Measurements from ENCODE around the gene SF3A1.
A peak's percentile ranks its signal among the peaks of the same experiment; 100 is the strongest.
"Not testable (repeated sequence)": the region's sequence is repeated elsewhere in the genome, so short reads cannot be mapped to it uniquely, and the experiment has no call there.

SF3A1 gene

DNA sequence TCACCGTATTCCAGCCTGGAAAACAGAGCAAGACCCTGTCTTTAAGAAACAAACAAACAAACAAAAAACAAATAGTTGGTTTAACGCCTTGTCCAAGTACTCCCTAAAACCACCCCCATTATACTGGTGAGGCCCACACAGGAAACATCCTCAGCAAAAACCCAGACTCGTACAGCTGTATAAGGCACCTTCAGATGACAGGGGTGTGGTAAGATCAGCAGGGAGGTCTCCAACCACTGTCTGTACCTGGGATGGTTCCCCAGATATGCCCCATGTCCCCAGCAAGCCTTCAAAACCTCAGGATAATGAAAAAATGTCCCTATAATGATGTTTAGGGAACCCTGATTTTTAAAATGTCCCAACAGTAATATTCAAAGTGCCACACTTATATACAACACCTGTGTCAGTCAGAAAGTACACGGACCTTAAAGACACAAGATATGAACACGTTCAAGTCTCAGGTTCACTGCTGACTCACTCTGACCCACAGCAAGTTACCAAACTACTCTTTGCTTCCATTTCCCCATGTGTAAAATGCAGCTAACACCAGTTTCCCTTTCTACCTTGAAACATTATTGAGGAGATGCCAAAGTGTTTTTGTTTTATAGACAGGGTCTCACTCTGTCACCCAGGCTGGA, 9.3 kb downstream of the SF3A1 start:
- DNase-seq (ENCODE audit: low spot score): no peak

DNA sequence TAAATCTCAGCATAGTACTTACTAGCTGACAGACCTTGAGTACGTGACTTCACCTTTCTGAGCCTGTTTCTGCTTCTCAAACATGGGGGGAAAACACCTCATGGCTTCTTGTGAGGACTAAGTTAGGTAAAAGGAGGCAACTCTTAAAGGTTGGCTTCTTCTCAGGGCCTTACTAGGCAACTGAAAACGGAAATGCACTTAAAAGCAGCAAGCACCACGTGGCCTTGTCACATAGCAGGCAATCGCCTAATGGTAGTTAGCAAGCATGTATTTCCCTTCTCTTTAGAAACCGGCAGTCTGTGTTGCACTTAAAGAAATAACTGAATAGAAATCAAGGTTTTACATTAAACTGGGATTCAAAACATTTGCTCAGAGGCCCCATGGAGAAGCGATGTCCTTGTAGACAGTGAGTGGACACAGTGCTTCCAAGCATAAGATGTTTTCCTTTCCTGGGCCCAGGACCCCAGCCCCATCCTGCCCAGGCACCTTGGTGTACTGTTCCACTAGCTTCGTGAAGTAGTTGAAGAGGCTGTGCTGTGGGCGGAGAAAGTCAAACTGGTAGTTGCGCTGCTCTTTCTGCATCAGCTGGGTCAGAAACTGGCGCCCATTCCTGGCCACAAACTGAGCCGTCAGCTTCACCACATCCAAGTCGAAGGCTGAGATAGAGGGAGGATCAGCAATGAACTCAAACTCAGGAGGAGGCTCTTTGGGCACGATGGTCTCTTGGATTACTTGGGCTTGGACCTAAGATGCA, 12.1 kb downstream of the SF3A1 start:
- peak; percentile 16 for DNase-seq (ENCODE audit: low spot score)

DNA sequence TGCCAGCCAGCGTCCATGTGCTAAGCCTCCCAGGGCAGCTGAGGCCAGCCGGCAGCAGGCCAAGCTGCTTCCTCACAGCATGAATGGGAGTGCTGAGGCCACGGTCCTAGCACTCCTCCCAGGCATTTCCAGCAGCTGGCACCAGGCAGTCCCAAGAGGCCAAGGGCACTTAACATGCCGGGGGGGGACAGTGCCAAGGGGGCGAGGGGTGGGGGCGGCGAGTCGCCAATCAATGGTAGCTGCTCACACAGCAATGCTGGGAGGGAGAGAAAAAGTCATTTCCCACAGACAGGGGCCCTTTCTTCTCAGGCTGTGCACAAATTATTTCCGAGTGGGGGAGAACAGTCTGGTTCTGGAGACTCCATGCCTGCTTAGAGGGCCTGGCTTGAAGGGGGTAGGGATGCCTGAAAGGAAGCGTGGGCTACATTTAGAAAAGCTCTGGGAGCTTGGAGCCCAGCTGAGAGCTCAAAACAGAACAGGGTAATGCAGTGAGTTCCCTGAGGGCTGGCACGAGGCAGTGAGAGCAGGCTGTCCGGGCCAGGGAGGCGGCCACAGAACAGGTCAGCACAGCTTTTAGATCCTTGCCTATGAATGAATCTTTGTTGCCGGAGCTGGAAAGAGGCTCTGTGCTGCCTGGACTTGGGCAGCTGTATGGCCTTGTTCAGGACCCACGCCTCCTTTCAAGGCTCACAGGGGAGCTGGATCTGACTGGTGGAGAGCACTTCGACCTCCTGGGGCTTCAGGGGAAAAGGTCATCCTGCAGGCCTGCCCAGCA, 15.6 kb downstream of the SF3A1 start:
- no peak for DNase-seq (ENCODE audit: low spot score)

DNA sequence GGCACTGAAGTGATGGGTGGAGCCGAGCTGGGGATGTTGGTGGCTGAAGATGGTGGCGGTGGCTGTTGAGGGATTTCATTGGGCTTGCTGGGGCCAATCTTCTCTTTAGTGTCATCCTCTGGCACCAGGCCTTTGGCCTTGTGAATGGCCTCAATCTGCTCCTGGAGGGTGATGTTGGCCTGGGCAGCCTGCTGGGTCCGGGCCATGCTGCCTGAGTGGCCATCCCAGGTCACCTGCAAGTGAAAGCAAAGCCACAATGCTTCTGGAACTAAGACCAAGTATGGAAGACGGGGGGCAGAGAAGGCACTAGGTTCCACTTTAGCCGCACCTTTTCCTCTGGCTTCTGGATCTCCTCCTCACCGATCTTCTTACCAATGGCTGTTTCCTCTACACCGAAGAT, 17.9 kb downstream of the SF3A1 start:
- DNase-seq (ENCODE audit: low spot score): no peak

DNA sequence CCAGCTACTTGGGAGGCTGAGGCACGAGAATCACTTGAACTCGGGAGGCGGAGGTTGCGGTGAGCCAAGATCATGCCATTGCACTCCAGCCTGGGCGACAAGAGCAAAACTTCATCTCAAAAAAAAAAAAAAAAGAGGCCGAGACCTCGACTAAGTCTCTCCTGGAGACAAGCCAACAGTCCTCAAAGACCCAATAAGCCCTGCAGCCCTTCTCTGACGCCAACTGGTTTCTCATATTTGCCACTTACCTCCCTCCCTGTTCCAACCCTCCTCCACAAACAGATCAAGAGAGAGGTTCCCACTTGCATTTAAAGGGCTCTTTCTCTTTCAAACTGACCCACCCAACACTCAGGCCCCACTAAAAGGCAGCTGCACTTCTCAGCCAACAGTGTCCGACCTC, 18.4 kb downstream of the SF3A1 start:
- DNase-seq (ENCODE audit: low spot score): not testable (repeated sequence)

DNA sequence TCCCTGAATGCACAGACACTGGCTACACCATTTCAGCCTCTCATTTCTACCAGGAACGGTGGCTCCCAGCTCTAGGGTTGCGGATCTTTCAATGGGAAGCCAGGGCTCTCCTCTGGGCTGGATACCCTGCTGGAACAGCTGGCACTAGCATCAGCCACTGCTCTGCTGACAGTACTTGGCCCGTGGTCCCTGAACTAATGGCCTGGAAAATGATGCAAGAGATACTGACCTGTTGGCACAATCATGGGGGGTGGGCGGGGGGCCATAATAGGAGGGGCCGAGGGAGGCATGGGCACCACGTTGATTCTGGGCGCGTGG, 19.3 kb downstream of the SF3A1 start:
- no peak for DNase-seq (ENCODE audit: low spot score)

DNA sequence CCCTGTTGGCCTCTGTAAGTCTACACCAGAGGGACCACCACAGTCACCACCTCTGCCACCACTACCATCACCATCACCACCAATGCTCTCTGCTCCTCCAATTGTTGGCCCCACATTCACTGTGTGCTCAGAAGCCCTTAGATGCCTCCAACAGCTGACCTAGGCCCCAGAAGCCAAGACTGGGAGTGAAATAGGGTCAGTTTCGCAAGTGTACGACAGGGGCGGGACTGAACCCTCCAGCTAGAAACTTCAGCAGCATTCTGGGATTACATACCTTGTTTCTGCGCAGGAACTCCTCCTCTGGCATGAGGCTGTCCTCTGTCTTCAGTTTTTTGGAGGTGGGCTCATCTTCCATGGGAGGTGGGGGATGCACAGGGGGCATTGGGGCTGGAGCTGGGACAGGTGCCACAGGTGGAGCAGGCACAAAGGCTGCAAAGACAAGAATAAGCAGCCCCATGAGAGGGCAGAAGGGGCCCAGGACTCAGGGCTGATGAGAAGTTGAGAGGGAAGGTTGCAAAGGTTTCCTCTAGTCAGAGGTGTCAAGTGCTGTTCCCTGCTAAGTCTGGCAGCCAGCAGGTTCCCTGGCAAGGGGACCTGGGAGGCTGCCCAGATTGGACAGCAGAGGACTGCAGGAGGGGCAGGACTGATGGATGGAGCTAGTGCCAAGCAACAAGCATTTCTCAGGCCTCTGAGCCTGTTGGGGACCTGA, 19.8 kb downstream of the SF3A1 start:
- DNase-seq (ENCODE audit: low spot score): no peak

DNA sequence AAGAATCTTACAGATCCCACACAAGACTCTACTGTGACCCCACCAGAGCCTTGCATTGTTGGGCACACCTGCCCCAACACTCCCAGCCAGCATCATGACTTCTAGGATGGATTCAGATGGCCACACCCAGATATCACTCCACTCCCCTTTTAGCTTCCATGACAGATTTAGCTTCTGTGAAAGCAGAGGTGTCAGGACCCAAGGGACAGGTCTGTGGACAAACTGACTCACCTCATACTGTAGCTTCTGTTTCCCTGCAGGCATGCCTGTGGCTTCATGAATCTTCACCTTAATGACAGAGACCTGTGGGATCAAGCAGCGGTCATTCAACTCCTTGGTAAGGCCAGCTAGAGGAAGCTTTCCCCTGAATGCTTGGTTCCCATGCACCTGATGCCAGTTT, 21.5 kb downstream of the SF3A1 start:
- no peak for DNase-seq (ENCODE audit: low spot score)

DNA sequence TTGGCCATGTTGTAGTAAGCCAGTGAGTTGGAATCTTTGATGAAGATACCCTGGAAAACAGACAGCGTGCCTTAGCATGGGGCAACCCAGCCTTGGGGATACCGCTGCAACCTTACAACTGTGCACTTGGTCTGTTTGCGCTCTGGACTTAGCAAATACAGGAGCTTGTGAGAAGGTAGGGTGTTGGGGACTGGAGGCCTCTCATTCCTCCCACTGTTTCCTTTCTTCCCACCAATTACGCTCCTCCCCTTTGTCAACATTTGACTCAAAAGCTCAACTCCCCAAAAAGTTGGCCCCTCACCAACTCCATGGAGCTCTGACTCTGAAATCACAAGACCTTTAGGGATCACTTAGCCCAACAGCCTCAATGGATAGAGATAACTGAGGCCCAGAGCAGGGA, 22.0 kb downstream of the SF3A1 start:
- DNase-seq (ENCODE audit: low spot score): no peak

DNA sequence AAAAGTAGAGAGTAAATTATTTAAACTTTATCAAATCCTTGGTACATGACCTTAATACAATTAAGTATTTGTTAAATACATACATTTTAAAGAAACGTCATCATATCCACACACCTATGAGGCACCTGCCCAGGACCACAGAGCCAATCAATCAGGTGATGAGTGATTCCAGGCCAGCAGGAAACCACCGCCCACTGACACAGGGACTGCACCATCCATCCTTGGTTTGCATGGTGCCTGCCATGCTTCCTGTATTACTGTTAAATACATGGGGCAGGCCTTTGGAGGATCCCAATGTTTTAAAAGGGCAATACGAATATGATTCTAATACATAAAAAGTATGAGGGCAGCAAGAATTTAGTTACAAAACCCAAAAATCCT, 23.0 kb downstream of the SF3A1 start:
- DNase-seq (ENCODE audit: low spot score): no peak

DNA sequence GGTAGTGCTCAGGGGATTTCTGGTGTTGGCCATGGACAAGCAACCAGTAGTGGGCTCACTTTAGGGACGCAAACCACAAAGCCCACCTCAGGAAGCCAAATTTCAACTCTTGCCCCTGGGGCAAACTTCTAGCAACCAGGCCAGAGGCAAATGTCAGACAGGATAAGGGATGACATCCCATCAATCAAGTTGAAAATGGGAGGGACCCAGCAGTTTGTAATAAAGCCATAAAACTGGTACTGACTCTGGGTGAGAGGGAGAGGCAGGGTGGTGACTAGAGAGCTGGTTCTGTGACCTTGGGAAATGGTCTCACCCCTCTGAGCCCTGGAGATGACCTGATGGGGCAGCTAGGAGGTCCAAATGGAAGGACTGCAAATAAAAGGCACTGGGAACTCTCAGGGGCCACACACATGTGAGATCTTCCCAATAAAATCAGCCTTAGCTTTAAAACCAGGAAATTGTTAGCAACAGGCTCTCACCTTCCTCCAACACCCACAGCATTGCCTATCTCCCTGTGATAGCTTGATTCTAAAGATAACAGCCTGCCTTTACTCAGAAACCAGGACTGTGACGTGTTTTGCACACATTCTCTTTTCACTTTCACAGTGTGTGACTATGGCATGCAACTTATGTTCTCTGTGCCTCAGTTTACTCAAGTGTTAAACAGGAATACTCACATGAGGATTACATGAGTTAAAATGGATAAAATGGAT, 23.5 kb downstream of the SF3A1 start:
- DNase-seq (ENCODE audit: low spot score): no peak

DNA sequence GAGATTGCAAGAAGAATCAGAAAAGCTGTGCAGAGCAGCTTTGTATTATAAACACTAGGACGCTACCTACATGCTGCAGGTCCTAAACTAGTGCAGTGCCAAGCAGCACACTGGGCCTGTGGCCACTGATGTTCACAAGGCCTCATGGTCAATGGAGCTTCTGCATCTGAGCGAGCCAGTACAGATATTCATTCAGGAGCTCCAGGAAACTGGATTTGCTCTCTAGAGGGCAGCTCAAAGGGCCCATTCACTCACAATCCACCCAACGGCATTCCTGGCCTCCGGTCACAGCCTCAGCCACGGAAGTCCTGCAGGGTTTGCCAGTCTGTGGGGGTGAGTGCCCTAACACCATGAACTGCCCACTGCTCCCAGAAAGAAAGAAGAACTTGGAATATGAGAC, 24.1 kb downstream of the SF3A1 start:
- no peak for DNase-seq (ENCODE audit: low spot score)

DNA sequence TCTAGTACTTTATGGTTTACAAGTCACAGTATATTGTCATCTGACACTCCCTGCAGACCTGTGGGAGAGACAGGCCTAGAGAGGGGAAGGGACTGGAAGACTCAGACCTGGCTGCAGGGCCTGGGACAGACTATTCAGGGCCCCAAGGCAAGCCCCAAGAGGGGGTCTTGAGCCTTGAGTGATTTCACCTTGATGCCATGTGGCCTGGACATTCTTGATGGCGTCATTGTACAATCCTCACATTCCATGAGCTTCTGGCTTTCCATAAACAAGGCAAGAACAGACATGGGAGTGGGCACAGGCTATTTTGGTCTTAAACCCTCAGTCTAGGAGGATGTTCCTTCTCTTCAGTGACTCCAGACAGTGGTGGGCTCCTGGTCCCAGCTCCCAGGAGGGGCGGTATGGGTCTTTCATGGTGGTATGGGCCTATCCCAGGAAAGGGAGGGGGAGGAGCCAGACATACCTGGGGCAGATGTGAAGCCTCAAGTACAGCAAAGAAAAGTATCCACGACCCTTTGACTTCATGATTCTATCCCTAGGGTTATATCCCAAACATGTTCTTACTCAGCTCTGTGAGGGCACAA, 28.1 kb downstream of the SF3A1 start:
- DNase-seq (ENCODE audit: low spot score): no peak

DNA sequence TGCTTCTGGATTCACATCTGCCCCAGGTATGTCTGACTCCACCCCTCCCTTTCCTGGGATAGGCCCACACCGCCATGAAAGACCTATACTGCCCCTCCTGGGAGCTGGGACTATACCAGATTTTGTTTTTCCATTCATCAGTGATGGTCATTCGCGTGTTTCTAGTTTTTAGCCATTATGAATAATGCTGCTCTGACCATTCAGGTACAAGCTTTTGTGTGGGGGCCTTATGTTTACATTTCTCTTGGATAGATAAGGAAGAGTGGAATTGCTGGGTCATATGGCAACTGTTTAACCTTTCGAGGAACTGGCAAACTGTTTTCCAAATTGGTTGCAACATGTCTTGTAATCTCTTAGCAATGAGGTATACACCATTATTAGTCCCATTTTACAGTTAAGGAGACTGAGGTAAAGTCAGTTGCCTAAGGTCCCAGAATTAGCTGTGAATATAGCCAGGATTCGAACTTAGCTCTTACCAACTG, 28.8 kb downstream of the SF3A1 start:
- DNase-seq (ENCODE audit: low spot score): no peak

DNA sequence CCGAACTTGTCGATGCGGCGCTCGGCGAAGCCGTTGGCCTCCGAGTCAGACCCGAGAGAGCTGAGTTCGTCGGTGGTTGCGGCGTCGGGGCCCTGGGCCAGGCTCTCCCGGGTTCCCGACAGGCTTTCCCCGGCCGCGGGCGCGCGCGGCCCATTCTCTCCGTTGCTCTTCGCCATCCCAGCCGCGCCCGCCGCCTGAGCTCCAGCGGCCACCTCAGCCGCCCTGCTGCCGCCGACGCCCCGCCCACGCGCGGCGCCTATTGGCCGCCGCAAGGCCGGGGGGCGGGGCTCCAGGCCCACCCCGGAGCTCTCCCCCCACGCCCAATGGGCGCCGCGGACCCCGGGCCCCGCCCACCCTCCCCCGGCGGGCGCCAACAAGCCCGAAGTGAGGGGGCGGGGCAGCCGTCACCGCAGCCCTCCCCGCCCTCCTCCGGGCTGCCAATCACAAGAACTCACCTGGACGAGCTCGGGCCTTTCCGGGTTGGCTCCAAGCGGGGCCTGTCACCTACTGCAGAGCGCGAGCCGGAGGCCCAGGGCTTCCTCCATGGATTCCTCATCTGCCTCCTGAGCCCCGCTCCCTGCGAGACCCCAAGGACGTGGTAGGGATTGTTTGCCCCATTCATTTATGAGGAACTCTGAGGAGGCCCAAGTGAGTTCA, 29.9 kb downstream of the SF3A1 start, which contains the start of gene TBC1D10A:
TBC1D10A (minus strand) TSS at position 236 of the 657 bp plus-strand sequence; CDS start at position 176, 60 bp downstream.
- peak; percentile 96 for DNase-seq (ENCODE audit: low spot score)

DNA sequence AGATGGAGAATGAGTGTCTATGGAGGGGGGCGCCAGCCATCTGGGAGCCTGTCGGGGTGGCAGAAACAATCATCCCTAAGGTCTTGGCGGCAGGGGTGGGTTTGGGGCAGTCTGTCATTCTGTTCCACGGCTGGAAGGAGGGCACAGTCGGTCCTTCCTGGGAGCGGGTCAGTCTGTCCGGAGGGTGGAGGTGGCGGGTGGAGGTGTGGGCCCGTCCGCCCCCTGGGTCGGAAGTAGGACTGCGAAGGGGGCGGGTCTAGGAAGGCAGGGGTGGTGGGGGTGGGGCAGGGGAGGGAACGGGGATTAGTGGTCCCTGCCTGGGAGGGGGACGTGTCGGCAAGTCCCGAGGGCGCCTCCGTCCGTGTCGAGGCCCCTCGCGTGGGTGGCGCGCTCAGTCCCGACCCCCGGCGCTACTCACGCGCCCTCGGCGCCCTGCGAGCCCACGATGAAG, 30.4 kb downstream of the SF3A1 start:
- DNase-seq (ENCODE audit: low spot score): no peak

DNA sequence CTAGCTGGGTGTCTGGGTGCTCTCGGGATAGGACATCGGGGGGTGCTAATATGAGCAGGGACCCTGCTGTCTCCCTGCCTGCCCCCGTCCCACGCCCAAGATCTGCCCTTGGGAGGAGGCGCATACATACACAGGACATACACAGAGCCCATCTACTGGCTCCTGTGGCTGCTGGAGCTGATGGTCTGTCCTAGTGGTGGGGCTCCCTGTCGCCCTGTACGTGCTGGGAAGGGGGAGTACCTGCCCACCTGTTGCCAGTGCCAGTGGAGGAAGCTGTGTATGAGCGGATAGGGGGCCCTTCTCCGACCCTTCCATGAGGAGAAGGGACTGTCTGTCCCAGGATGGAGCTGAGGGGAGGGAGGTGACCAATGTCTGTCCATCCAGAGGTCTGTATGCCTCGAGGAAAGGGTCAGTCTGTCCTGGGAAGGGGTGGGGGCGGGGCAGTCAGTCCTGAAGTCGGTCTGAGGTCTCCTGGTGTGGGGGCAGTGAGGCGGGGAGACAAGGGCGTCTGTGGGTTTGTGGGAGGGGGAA, 30.9 kb downstream of the SF3A1 start:
- no peak for DNase-seq (ENCODE audit: low spot score)

DNA sequence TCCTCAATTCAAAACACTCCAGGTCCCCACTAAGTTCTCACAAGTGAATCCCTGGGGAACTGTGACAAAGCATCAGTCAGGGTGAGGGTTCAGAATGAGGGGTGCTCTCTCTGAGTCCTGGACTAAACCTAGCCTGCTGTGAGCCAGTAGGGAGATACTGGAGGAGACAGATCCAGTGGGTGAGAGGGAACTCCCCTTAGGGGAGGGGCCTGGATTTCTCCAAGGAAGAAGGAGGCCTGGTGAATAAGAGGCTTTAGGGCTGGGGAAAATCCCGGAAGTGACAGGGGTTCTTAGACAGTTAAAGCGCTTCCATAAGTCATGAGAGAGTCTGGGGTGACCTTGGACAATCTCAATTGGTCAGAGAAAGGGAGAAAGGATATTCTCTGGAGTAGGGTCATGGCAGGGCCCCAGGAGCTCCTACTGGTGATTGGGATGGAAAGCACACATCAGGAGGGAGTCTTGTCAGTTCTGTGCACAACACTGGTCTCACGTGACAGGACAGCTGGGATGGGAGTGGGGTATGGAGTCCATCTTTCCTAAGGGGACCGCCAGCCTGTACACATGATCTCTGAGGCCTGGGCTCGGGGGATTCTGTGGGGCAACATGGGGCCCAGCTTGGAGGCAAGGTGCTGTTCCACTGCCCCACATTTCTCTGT, 31.5 kb downstream of the SF3A1 start:
- no peak for DNase-seq (ENCODE audit: low spot score)

DNA sequence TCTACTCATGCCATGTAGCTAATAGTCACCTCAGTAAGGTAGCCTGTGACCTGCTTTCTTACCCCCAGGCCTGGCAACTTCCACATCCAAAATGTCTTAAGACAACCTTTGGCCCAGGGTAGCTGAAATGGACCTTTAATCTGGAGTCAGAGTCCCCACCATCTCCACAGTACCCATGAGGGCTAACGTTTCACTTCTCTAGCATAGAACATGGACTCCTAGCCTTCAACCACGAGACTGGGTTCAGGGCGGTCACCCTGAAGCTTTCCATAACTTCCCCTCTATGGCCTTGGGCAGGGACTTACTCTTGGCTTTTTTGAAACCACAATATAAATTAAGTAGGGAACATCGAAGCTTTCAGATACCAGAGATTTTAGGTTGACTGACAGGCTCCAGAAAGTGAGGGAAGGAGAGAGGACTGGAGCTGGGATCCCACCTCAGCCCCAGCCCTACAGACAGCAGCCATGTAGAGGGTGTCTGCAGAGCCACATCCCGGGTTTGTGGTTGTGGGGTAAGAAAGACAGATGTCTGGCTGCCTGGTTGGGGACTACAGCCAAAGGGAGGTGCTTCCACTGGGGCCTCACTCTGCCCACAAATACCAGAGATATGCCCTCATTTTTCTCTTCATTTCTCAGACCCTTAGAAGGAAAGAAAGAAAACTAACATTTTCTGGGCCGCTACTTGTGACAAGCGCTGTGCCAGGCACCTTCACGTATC, 32.5 kb downstream of the SF3A1 start:
- peak; percentile 60 for DNase-seq (ENCODE audit: low spot score)

Measured in CD4-positive, alpha-beta T cell treated with Interleukin-6 at 100 ng/mL for 8 hours (primary cell).